ENCODE results near the gene PLEKHG5.

GRCh38 chr1:6507037-6507428 is 15.6 kb upstream of the PLEKHG5 start:
- TF ChIP-seq POLR2A (IDR thresholded peaks at IDR 0.05) (no peak), CTCF (IDR thresholded peaks at IDR 0.05) (no peak)
